Endometrium (tissue), 2 donors: ENCODE data around the gene KRT8.
"Not testable (repeated sequence)": the region's sequence is repeated elsewhere in the genome, so short reads cannot be mapped to it uniquely, and the experiment has no call there.

Source experiments
- FAIRE-seq: peaks from 2 replicates; lab custom pipeline; 2012; peaks lifted over from hg19 to GRCh38; lab: Jason Lieb, UNC
- donor health status: control.
- donor health status: control.

Gene KRT8

DNA sequence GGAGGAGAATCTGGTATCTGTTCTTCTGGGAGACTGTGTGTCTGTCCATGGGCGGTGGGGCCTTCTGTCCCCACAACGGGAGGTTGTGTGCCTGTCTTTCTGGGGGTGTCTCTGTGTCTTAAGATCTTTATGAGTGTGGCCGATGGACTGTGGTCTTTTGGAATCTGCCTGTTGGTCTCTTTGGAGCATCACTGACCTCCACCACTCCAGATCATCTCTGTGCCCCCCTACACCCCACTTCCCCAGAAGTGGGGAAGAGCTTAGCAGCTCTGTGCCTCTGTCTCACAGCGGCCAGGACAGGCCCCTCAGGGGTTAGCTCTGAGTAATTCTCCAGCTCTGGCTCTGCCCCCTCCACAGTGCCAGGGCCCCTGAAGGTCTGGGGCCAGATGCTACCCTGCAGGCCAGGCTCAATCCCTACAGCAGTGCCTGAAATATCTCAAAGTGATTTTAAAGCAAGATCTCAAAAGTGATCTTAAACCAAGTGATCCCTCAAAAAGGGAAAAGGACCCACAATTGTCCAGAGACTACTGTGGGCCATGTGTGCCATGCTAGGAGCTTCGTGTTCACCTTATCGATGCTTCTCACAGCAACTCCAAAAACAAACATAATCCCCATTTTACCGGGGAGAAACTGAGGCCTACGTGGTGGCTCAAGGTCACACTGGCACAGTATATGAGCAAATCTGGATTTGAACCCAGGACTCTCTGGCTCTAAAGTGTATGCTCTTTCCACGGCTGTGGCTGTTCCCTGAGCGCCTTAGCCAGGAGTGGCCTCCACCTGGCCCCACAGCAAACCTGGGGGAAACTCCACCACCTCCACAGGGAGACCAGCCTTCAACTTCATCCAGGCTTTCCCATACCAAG, 30.1 kb downstream of the KRT8 start:
- FAIRE-seq, result no peak

DNA sequence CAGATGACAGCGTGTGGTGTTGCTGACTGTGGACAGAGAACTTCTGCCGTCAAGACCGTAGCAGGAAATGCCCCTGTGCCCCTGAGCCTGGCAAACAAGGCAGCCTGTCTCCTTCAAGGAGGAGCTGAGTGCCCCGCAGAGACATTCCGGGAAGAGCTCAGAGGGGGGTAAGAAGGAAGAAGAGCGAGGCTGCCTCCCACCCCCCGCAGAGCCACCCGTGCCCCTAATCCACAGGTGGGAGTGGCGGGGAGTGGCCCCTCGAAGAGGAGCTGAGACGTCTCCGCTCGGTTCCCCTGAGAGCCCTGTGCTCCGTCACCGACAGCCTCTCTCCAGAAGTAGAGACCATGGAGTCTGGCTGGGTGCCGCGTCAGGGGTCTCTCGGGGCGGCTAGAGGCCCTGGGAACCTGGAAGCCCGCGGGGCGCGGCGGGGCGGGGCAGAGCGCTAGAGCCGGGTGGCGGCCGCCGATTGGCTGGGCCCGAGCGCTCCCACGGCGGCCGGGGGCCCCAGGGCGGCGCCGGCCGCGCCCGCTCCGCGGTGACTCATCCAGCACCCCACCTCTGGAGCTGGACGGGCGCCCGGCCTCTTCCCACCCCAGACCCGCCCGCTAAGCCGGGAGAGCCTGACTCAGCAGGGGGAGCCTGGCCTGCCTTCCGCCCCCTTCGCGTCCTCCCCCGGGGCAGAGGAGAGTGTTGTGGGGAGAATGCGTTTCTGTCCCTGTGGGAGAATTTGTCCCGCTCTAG, 30.9 kb downstream of the KRT8 start:
- FAIRE-seq, result no peak

DNA sequence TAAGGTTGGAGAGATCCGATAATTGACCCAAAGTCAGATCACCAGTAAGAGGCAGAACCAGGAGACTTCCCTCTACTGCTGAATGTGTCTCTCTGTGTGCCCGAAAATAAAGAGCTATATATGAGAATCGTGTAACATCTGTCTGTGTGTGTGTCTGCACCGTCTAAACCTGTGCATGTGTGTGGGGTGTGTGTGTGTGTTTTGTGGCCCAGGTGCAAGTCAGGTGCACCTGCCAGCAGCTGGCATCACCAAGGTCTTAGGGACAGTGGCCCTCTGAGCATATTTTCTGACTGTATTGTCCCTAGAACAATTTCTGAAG, 31.4 kb downstream of the KRT8 start:
- FAIRE-seq, result no peak

DNA sequence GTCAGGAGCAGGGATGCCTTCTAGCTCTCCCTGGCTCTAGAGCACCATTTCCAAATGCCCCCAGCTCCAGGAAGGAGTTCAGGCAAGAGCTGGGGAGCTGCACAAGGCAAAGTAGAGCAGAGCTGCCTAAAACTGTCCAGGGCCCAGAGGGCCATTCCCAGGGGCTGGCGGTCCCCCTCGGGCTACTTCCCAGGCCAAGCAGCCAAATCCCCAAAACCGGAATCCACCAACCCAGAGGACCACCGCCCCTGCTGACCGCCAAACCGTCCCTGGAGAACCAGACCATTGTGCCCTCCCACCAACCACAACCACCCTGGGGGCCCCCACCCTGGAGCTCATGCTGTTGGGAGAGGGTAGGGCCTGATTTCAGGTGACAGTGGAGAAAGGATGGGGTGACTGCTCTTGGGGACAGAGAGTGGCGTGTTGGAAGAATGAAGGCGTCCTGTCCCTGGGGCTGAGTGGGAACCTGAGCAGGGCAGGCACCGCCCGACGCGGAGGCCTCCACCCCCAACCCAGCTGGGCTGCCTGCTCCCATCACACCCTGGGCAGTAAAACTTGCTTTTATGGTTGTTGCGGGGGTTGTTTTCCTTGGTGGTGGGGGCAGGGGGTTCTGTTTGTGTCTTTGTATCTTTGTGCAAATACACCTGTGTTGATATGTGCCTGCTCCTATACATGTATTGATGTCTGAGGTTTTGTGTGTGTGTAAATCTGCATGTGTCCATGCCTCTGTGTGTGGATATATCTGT, 32.1 kb downstream of the KRT8 start:
- no peak for FAIRE-seq

DNA sequence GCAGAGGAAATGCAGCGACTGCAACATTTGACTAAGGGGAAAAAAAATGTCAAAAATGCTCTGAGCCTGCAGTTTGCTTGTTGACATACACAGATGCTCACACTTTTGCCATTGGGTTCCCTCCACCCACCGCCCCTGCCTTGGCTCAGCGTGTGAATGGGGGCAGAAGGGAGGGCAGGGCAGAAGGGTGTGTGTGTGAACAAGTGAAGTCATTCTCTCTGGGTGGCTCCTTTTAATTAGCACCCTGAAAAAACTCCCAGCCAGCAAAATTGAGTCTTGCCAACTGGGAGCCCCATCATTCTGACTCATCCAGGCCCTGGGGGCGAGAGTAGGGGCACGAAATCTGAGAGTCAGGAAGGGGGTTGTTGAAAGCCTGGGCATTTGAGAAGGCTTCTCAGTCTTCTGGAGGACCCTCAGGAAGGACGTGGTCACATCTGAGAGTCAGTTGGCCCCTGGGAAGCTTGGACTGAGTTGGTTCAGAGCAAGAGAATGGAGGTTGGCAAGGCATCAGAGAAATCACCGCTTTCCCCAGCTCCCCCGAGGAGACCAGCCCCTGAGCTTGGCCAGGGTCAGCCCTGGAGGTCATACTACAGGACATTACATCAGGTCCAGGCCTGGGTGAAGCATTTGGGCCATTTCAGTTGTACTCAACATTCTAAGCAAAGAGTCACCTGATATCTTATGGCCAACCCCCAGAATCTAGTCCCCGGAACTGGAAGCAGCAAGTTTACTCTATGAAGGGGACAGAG, 33.4 kb downstream of the KRT8 start:
- no peak for FAIRE-seq

DNA sequence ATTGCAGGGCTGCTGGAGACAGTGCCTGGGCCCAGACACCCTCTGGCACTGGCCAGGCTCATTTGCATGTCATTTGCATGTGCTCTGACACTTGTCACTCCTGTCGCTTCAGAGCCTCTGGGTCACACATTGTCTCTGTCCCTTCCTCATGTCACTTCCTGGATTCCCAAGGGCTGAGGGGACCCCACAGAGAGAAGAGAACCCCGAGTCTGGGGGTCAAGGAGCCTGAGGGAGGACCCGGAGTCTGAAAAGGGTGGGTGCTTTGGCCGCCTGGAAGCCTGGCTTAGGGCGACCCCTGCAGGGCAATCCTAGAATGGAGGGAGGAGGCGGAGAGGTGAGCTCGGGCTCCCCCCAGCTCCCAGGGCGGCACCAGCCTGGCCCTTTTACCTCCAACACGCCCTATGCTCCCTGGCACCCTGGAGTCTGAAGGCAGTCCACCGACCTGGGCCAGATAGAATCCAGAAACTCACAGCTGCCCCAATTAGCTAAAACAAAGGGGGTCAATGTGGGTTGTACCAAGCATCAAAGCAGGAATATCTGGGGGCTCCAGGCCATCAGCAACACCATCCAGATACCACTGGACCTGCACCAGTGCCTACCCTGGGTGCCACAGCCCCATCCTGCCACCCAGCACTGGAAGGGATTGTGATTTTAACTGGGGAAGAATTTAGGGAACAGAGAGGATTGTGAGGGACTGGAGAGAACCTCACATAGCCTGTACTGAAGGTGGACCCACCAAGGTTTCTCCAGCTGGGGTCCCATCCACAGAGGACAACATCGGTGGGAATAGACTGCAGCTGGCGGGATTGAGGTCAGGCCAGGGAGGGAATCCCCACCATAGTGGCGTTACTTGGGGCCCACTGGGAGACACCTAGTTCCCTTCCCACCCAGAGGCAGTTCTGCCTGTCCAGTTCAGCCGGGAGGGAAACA, 34.2 kb downstream of the KRT8 start:
- FAIRE-seq, result no peak

DNA sequence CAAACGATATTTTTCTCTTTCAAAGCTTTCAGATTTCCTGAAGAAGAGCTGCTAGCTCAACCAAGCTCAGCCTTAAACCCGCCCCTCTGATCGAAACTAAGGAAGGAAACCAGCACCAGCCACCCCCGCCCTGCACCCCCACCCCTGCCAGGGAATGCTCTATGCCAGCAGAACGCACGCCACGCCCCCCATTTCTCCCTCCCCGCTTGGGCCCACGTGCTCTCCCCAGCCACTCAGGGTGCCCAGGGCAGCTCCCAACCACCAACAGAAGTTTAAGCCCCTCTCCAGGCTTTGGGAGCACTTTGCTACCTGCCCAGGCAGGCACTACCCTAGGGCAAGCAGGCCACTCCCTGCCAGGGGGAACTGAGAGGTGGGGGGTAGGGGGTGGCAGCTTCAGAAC, 37.2 kb downstream of the KRT8 start:
- FAIRE-seq, result no peak

DNA sequence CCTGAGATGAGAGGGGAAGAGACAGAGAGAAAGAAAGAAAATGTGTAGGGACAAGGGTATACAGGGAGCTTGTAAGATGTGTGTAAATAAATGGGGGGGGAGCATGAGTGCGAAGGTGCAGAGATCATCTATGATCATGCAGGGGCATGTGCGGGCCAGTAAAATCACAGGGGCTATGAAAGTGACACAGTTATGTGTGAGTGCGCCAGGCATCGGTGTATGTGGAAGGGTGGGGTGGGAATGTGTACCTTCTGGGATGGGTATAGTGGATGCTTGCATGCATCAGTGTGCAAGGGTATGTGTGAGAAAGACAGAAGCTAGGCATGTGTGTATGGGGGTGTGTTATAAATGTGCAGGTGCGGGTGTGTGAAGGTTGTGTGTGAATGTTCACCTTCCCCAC, 37.7 kb downstream of the KRT8 start:
- no peak for FAIRE-seq

DNA sequence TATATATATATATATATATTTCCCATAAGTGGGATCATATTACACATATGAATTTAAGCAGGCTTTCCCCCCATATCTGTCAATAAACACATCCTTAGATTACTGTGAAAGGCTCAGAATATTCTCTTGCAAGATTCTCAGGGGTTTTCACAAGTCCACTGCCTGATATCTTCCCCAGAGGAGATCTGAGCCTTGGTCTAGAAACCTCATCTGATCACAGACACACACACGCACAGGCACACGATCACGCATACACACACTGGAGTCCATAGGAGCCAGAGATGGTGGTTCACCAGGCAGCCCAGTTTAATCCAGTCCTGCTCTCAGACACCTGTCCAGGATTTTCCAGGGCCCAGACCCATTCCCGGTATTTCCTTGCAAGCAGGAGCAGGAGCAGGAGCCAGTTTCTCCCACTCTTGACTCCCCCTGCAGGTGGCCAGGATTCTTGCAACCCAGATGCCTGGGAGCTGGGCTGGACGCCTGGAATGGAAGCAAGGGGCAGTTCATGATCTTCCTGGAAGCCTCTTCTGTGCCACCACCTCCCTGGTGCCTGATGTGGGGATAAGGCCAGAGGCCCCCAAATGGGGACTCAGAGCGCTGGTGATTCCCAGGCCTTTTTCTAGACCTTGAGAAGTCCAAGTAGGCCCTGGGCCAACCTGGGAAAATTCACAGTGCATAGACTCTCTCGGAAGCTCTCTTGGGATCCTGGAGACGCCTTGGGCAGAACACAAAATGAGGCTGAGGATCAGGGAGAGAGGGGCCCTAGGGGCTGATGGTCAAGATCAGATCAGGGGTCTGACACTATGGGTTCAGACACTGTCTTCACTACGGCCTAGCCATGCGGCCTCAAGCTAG, 39.6 kb downstream of the KRT8 start:
- no peak for FAIRE-seq

DNA sequence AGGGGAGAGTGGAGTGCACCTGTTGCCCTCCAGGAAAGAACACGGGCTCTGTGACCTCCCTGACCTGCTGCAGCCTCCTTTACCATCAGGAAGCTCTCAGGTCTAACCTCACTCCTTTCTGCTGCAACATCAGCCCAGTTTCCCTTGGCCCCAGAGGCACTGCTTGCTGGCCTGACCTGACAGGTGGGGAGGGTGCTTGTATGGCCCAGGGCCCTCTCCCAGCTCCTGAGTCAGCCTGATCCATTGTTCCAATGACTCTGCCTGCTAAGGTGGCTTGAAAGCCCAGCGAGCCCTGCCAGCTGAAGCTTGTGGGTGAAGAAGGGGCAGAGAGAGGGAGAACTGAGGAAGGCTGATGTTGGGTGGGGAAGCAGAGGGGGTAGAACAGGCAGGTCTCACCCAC, 42.9 kb downstream of the KRT8 start:
- no peak for FAIRE-seq

DNA sequence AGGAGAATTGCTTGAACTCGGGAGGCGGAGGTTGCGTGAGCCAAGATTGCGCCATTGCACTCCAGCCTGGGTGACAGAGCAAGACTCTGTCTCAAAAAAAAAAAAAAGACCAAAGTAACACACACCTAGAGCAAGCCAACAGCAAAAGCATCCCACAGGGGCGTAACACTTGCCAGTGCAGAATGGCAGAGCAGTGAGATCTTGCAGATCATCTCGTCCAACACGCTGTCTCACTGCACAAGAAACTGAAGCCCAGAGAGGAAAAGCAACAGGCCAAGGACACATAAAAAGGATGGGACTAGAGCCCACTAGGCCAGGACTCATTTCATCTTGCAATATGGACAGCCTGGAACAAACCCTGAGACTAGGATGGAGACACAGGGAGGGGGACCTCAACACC, 43.4 kb downstream of the KRT8 start:
- FAIRE-seq, result no peak

DNA sequence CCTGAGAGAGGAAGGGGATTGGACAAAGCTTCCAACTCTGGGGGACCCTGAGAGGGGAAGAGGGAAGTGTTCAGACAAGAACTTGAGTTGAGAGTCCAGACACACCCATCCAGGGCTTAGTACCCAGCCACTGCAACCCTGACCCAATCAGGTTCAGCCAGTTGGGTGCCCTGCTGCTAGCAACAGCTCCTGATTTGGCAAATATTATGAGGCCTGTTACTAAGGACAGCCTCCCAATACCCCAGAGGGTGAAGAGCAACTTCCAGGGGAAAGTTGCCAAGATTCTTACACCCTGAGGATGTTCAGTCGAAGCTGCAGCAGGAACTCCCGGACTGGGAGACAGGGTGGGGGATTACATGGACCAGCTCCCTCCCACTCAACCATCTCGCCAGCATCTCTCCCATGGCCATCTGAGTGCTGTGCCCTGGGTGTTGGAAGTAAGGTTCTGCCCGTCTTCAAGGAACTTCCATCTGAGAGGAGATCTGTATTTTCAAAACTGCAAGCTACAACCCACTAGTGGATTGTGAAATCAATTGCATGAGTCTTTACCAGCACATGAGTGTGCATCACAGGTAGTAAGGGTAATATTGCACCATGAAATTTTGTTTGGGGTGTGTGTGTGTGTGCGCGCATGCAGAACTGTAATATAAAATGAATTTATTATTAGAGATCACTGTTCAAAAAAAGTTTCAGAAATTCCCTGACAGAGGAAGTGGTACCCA, 44.6 kb downstream of the KRT8 start:
- no peak for FAIRE-seq

DNA sequence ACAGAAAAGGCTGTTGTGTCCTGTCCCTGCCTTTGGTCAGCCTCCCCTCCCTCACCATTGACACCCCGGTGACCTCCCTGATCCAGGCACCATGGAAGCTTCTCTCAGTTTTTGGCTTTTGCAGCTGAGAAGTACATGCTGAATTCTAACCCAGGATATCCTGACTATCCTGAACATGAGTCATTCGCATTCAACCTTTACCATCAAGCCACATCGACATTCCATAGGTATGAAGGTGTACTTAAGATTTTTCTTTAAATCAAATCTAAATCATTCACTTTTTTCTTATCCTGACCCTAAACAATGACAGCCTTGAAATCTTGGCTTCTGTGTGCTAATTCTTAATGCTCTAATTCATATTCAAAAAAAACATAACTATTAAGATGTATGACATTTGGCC, 47.4 kb downstream of the KRT8 start:
- no peak for FAIRE-seq

DNA sequence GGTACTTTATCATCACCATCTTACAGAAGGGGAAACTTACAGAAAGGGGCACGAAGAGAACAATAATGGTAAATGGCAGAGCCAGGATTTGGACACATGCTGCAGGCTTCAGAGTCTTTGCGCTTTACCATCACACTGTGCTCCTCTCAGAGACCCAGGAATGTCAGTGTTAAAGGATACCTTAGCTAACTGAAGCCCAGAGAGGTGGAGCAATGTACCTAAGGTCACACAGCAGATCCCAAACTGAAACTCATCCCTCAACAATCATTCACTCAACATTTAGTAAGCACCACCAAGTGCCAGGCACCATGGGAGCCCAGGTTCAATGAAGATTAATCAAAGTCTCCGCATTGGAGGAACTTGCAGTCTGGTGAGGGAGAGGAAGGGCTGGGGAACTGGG, 48.1 kb downstream of the KRT8 start:
- no peak for FAIRE-seq

DNA sequence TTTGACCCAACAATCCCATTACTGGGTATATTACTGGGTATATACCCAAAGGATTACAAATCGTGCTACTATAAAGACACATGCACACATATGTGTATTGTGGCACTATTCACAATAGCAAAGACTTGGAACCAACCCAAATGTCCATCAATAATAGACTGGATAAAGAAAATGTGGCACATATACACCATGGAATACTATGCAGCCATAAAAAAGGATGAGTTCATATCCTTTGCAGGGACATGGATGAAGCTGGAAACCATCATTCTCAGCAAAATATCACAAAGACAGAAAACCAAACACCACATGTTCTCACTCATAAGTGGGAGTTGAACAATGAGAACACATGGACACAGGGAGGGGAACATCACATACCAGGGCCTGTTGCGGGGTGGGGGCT, 48.8 kb downstream of the KRT8 start:
- not testable (repeated sequence) for FAIRE-seq

DNA sequence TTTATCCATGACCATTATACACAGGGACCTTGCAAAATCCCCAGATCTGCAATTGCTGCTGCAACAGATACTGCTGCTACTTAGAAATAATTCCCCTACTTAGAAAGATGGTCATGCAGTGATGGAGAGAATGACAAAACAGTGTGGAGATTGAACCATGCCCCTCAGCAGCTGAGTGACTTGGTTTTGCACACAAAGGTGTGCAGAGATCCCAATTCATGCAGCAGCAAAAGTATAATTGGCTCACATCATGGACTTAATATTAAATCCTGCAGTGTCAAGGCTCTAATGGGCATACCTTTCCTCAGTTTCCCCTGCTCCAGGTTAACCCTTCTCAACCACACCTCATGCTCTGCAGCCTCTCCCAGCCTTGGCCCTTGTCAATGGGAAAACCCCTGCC, 53.1 kb downstream of the KRT8 start:
- no peak for FAIRE-seq

DNA sequence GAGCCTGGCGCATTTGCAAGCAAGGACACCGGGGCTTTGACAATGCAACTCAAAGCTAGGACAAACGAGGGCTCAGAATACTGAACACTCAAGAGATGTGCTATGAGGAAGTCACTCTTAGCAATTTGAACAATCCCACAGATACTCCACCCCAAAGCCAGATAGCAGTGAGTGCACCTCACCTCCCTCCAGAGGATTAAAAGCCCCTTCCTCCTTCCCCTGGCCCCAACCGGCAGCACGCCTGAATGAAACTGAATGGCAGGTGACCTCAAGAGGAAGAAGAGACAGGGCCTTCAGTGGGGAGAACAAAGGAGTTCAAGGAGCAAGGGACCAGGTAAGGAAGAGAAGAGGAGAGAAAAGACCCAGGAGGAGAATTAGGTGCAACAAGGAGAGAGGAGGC, 54.2 kb downstream of the KRT8 start:
- FAIRE-seq, result no peak

DNA sequence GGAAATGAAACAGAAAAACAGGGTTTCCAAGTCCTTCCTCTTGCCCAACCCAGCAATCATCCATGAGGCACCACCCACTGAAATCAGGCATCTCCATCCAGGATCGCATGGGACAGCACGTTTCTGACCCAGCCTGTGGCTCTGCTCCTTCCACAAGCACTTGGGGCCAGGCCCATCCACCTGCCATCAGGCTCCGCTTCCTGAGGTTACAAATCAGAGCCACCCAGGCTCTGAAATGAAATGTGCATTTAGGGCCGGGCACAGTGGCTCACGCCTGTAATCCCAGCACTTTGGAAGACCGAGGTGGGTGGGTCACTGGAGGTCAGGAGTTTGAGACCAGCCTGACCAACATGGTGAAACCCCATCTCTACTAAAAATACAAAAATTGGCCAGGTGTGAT, 55.4 kb downstream of the KRT8 start:
- no peak for FAIRE-seq

DNA sequence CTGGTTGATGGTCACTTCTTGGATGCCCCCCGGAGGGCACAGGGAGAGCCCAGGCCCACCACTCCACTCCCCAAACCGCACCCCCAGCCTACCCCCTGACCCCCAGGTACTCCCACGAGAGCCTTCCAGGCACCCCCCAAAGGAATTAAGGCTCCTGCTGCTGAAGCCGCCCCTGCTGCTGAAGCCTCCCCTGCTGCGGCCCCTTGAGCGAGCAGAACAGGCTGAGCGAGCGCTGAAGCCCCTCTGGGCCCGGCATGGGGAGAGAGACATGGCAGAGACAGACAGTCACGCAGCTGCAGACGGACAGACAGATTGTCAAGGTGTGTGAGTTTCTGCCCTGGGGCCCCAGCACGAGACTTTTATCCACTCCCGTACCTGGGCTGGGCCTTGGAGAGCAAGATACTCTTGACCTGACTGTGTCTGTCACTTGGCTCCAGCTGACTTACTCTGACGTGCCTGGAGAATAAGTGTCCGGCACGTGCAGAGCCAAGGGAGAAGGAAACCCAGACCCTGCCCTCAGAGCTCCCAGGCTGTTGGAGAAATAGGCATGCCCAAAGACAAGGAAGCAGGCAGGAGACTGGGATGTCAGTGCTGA, 56.1 kb downstream of the KRT8 start, which contains the start of gene KRT78:
Gene KRT78, minus strand, starts transcription at position 334 of the 595 bp plus-strand sequence. Its CDS starts 64 bp downstream, at position 270.
- FAIRE-seq, result no peak
